ENCODE results near the gene DNAH17. TPM values are rescaled to one million over a fixed set of nuclear protein-coding genes. Genes with fewer than 3 reads are reported as not detected.
A peak's percentile ranks its signal among the peaks of the same experiment; 100 is the strongest.

DNAH17 gene
- total RNA-seq, 4 donors from 2014 or later: under 0.01 TPM; not detected in 2

DNA sequence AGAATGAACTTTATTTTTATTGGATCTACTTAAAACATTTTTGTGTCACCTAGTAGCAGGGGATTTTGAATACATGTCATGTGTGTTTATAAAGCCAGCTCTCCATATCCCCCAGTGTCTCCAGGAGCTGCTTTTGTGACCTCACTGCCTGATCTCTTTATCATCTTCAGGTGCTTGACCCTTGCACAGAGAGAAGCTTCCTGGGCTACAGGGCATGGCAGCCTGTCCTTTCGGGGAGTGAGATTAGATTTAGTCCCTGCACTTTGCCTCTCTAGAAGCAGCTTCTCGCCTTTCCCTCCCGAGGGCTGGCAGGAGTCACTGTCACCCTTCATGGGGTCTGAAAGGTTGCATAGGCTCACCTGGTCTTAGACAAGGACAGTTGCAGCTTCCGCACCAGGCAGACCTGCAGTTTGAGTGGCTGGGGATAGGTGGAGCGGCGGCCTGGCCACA lies 156.1 kb downstream of the DNAH17 start:
- Histone ChIP-seq H3K36me3 (peaks cover 0 to 63% (median 11%) of the 10 kb centered on the region in 3 donors), H3K9me3 (no peaks in the 10 kb centered on the region), H3K4me3 (no peak overlapping the region), H3K4me1 (peaks cover 0 to 48% (median 26%) of the 10 kb centered on the region in 4 donors), H3K27me3 (no peaks in the 10 kb centered on the region), H3K27ac (peak overlapping the region in 1 of 4 donors; percentile 9)
- no peak for DNase-seq (ENCODE audit: low spot score in 2 of 2)
- WGBS, 2 donors: 80 to 91% methylated on average over 5 to 6 of the region's 6 CpGs
- TF ChIP-seq, protein P1, sequence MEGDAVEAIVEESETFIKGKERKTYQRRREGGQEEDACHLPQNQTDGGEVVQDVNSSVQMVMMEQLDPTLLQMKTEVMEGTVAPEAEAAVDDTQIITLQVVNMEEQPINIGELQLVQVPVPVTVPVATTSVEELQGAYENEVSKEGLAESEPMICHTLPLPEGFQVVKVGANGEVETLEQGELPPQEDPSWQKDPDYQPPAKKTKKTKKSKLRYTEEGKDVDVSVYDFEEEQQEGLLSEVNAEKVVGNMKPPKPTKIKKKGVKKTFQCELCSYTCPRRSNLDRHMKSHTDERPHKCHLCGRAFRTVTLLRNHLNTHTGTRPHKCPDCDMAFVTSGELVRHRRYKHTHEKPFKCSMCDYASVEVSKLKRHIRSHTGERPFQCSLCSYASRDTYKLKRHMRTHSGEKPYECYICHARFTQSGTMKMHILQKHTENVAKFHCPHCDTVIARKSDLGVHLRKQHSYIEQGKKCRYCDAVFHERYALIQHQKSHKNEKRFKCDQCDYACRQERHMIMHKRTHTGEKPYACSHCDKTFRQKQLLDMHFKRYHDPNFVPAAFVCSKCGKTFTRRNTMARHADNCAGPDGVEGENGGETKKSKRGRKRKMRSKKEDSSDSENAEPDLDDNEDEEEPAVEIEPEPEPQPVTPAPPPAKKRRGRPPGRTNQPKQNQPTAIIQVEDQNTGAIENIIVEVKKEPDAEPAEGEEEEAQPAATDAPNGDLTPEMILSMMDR (IDR thresholded peaks at IDR 0.05): no peak
- TF ChIP-seq POLR2A (IDR thresholded peaks at IDR 0.05) (no peak), EP300 (IDR thresholded peaks at IDR 0.05) (no peak)

- peaks cover 0 to 57% (median 33%) of the 10 kb centered on the region in 4 donors for H3K4me1 ChIP-seq
Measured at GRCh38 chr17:78419970-78420815, 157.0 kb downstream of the DNAH17 start.

DNA sequence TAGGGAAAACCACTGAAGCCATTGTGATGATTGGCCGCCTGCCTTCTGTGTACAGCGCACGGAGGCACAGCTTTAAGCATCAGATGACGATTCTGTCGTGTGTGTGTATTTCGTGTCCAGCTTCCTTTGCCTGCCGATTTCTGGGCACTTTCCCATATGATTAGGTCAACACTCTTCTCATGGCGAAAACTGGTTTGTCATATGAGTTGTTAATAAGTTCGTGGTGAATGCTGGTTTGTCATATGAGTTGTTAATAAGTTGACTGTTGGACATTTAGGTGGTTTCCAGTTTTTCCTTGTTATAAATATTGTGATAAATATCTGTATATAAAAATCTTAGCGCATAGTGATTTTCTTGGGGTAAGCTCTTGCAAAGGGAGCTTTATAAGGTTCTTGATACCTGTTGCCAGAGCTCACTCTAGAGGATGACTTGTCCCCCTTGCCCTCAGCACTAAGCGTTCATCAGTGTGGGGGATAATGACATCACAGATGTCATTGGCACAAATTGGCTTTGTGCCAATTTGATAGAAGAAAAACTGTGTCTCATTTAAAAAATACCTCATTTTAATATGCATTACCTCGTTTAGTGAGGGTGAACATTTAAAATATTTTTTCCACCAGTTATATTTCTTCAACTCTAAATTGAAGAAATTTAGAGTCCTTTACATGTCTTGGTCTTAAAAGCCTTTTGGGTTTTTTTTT lies 158.7 kb downstream of the DNAH17 start:
- Histone ChIP-seq H3K4me1 (peaks cover 0 to 73% (median 42%) of the 10 kb centered on the region in 4 donors), H3K9me3 (no peaks in the 10 kb centered on the region), H3K4me3 (no peak overlapping the region), H3K27me3 (no peaks in the 10 kb centered on the region), H3K27ac (peak overlapping the region in 2 of 4 donors; percentile 82 to 90), H3K36me3 (peaks cover 0 to 57% (median 7%) of the 10 kb centered on the region in 3 donors)
- TF ChIP-seq EP300 (IDR thresholded peaks at IDR 0.05) (no peak), POLR2A (IDR thresholded peaks at IDR 0.05) (no peak)
- TF ChIP-seq, protein P1 (IDR thresholded peaks at IDR 0.05): no peak
- whole genome bisulfite sequencing, 2 donors: 67 to 73% methylated on average over 12 of the region's 12 CpGs
- DNase-seq (ENCODE audit: low spot score in 2 of 2): no peak

More at GRCh38 chr17:78419970-78420815, 157.0 kb downstream of the DNAH17 start:
- H3K36me3 ChIP-seq: peaks cover 0 to 58% (median 7%) of the 10 kb centered on the region in 3 donors
- 65 to 84% methylated on average over 12 to 21 of the region's 22 CpGs for WGBS, 2 donors
- no peaks in the 10 kb centered on the region for H3K27me3 ChIP-seq
- TF ChIP-seq, protein P1 (IDR thresholded peaks at IDR 0.05): no peak
- no peak for TF ChIP-seq POLR2A (IDR thresholded peaks at IDR 0.05)
- TF ChIP-seq EP300 (IDR thresholded peaks at IDR 0.05): no peak
- H3K4me3 ChIP-seq: no peak overlapping the region
- H3K27ac ChIP-seq: peak overlapping the region in 2 of 4 donors; percentile 52 to 63
- DNase-seq (ENCODE audit: low spot score in 2 of 2): no peak
- H3K9me3 ChIP-seq: no peaks in the 10 kb centered on the region

DNA sequence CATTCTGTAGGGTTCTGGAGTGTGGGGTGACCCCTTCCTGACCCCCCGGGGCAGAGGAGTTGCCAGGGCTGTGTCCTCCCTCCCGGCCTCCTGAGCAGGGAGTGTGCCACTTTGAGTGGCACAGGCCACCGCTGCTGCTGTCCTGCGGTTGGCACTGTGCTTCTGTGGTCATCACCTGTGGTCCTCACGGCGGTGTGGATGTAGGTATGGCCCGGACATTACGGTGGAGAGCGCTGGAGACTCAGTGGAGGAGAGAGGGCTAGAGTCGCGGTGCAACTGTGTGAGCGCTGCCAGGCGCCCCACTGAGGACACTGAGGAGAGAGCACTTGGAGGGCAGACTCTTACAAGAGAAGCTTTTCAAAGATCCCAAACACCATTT lies 159.7 kb downstream of the DNAH17 start:
- Histone ChIP-seq H3K36me3 (peaks cover 0 to 48% (median 7%) of the 10 kb centered on the region in 3 donors), H3K27me3 (no peaks in the 10 kb centered on the region), H3K9me3 (no peaks in the 10 kb centered on the region), H3K4me1 (peaks cover 0 to 82% (median 48%) of the 10 kb centered on the region in 4 donors), H3K27ac (peak overlapping the region; percentile 45 to 90 (median 78)), H3K4me3 (no peak overlapping the region)
- WGBS, 2 donors: 90 to 93% methylated on average over 13 of the region's 13 CpGs
- DNase-seq (ENCODE audit: low spot score in 2 of 2): no peak
- TF ChIP-seq, protein P1 (IDR thresholded peaks at IDR 0.05): no peak
- no peak for TF ChIP-seq EP300 (IDR thresholded peaks at IDR 0.05)
- TF ChIP-seq POLR2A (IDR thresholded peaks at IDR 0.05): no peak
